ENCODE data around the gene MKRN3.
"Not testable (repeated sequence)": the region's sequence is repeated elsewhere in the genome, so short reads cannot be mapped to it uniquely, and the experiment has no call there.

MKRN3 gene

GRCh38 chr15:23589012-23589411, 23.5 kb downstream of the MKRN3 start:
- DNase-seq (ENCODE audit: low spot score): no peak

- DNase-seq (ENCODE audit: low spot score): no peak
These were observed 28.8 kb downstream of the MKRN3 start for GRCh38 chr15:23594252-23594770.

GRCh38 chr15:23595368-23595767, 29.9 kb downstream of the MKRN3 start:
- DNase-seq (ENCODE audit: low spot score): no peak

GRCh38 chr15:23596736-23597135, 31.3 kb downstream of the MKRN3 start:
- no peak for DNase-seq (ENCODE audit: low spot score)

GRCh38 chr15:23597278-23597677, 31.8 kb downstream of the MKRN3 start:
- not testable (repeated sequence) for DNase-seq (ENCODE audit: low spot score)

- no peak for DNase-seq (ENCODE audit: low spot score)
These were observed 33.6 kb downstream of the MKRN3 start for GRCh38 chr15:23599053-23599452.

- DNase-seq (ENCODE audit: low spot score): no peak
These were observed 36.6 kb downstream of the MKRN3 start for GRCh38 chr15:23602124-23602523.

- DNase-seq (ENCODE audit: low spot score): no peak
These were observed 40.8 kb downstream of the MKRN3 start for GRCh38 chr15:23606226-23606625.

GRCh38 chr15:23616536-23616935, 51.1 kb downstream of the MKRN3 start:
- no peak for DNase-seq (ENCODE audit: low spot score)
